HG02885 (cell line): Measurements from ENCODE around the gene KBTBD12.

Experiments
- ATAC-seq: cut with Tn5 transposase; IDR thresholded peaks from one replicate; pipeline ENCODE4 v1.9.1; 2021; ENCODE audit warnings: mild to moderate bottlenecking; ENCODE audit not compliant: unreplicated experiment, poor library complexity

The KBTBD12 gene

DNA sequence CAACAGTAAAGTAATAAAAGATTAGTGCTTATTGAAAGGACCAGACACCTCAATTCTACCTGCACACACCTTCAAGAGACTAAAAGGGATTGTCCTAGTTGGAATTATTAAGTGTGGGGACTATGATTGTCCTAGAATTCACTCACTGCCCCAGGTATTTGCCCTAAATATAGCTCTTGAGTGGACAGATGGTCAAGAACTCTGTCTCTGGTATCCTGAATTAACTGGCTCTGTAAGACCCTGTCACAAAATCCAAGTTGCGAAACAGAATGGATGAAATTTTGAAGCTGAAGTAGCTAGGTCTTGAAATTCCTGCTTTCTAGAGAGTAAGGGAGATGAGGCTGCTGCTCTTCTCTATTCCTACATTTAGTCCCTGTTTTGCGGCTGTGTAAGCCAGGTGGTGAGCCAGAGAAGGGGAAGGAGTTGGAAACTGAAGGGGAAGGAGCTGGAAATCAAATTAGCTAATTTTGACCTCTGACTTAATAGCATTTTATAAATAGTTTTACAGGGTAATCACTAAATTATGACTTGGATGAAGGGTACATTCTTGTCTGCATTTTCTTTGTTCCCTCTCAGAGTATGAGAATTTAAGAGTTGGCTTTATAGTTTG lies 34.5 kb downstream of the KBTBD12 start:
- ATAC-seq: no peak

DNA sequence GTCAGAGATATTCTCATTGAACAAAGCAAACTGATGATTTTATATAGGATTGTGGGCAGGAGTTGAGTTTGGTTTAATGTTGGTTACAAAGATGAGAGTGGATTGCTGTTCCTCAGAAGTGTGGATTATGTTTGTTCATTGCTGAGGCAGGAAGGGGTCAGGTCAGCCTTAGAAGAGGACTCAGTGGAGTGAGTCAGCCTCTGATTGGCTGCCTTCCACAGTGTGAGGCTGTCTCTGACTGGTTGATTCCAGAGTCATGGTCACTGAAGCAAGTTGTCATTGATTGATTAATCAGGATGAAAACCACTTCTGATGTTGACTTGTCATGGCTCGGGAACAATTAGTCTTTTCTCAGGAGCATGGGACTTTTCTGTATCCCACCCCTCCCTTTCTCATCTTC lies 36.2 kb downstream of the KBTBD12 start:
- ATAC-seq: no peak

DNA sequence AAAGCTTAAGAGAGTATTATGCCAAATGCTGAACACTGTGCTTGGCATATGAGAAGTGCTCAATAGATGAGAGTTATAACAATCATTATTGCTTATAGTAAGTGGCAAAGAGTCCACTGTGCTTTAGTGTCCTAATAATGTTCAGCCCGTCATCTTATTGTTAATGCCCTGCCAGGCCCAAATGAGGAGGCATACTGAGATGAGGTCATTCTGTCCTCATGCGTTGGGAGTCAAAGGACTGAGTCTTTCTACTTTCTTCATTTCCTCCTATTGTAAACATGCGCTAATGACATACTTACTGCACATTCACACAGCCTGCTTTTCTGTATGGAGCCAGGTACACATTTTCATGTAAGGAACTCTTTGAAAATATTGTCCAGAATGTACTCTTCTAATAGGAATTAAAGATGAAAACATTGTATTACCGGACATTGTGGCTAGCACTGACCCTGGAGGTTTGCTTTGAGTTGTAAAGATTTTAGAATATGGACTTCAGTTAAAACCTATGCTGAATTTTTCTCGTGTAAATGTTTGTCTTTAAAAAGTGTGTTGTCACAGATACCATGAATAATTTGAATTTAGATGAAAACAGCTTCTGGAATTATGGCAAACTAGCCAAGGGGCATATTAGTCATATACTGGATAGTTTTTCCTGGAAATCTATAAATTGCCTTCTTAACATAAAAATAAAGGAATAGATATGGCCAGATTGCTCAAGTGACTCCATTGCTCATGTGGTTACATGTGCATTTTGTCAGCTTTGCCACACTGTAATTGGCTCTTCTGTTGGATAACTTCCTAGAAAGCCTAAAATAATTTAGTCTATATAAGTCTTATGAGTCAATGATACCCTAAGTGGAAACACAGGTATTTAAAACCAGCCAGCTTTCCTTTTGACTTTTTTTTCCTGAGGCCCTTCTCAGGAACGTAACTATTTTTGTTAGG lies 38.3 kb downstream of the KBTBD12 start:
- ATAC-seq: no peak

DNA sequence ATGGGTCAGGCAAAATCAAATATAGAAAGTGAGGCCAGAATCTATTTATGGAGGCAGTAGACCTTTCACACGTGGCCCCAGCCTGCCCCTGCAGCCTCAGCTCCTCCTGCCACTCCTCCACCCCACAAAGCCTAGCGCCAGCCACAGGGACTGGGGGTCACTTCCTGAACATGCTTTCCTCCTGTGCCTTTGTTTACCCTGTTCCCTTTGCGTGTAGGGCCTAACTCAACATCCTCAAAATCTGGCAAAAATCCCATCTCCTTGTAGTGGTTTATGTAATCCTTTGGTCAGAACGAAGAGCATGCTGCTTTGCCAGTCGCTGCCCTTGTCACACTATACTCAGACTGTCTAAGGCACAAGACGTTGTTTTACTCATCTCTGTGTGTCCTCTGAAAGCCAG lies 39.6 kb downstream of the KBTBD12 start:
- ATAC-seq: no peak

DNA sequence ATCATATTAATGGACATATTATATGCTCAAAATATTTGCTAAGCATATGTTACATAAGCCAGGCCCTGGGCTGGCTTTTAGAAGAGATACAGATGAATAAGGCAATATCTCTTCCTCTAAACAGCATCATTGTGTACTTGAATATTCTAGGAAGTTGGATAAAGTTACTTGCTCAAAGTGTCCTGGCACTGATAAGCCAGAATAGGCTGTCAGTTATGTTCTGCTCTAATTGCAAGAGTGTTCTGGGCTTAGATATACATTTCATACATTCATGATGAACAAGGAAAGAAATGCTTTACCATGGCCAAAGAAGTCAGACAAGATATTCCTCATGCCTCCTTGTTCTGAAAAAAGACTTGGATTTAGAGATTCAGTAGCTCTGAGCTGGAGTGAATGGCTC lies 40.7 kb downstream of the KBTBD12 start:
- no peak for ATAC-seq

- ATAC-seq: no peak
Measured at GRCh38 chr3:127959041-127959440, 44.0 kb downstream of the KBTBD12 start.

DNA sequence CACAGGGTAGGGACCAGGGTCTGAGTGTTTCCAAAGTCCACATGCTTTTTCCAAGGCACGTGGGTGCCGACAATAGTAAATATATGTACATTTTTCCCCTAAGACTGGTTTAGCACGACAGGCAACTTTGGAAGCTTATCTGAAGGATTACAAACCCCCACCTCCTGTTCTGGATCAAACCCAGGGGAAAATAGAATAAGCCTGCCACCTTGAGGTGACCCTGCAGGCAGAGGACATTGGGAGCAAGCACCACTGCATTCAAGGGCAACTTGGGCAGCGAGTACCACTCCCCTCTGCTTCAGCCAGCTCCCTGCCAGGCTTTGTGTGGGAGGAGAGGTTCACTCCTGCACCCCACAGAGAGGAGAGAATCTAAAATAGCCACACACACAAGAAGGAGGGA lies 44.8 kb downstream of the KBTBD12 start:
- ATAC-seq: no peak

DNA sequence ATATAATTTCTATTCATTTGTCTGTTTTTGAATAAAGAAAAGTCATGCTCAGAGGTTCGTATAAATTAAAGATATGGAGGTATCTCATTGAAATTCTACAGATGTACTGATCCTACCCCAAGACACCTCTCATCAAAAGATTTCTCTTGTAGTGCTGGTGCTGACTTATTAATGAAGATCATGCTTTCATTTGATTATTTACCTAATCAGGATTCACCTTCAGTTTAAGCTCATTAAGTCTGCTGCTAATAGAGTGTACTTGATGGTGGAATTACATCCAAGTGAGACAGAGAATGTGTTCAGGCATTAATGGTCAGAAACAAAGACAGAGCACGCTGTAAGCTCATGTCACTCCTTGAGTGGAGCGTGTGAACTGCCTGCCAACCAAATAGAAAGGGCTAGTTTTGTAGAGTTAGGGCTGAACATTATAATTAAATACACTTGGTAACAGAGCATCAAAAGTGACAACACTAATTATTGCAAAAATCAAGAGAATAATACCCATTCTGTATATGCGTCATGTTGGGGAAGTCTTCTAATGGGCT lies 45.5 kb downstream of the KBTBD12 start:
- no peak for ATAC-seq

- no peak for ATAC-seq
Measured at GRCh38 chr3:127961124-127961523, 46.1 kb downstream of the KBTBD12 start.

DNA sequence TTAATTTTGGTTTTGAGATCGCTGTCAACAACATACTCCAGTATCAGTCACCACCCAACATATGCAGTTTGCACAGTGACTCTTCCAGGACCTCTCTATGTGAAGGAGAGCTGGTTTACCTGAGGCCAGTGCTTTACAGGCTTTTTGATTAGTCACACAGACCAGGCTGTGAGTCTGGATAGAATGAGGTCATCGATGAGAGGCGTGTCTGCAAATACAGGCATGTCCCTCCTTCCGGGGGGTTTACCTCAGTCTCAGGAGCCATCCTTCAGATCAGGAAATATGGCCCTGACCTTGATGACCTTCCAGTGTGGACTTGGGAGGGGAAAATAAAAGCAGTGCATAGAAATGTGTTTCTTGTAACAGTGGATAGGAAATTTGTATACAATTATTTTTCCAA lies 46.9 kb downstream of the KBTBD12 start:
- no peak for ATAC-seq

DNA sequence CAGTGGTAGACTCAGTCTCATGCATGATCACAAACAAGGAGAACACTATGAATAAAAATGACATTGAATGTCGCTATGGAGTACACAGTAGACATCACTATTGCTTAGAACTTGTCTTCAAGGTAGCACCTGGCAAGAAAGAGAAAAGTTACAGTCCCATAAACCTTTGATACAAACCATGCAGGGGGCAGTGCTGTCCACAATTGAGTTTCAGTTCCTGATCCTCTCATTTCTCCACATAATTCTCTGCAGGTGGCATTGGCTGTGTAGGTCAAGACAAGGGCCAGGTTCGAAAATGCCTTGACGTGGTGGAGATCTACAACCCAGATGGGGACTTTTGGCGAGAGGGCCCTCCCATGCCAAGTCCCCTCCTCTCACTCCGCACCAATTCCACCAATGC lies 47.9 kb downstream of the KBTBD12 start:
- ATAC-seq: no peak

- no peak for ATAC-seq
Measured at GRCh38 chr3:127964053-127964452, 49.0 kb downstream of the KBTBD12 start.

- no peak for ATAC-seq
Measured at GRCh38 chr3:127964816-127965215, 49.8 kb downstream of the KBTBD12 start.

DNA sequence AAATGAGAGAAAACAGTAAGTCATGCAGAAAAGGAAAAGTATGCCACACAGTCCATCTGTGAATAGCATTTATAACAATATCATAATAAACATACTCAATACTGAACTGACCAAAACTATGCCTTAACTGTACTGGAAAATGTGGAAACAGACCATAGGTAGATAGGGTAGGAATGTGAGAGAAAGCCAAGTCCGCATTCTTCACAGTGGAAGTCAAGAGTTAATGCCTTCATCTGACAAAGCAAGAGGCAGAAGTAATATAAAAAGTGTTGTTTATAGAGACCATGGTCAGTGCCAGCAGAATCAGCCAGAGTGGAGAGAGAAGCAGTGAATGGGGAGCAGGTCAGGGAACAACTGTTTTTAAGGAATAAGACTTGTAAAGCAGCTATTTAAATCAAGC lies 52.3 kb downstream of the KBTBD12 start:
- no peak for ATAC-seq

- peak; percentile 56 for ATAC-seq
Measured at GRCh38 chr3:127970966-127971592, 56.0 kb downstream of the KBTBD12 start.

DNA sequence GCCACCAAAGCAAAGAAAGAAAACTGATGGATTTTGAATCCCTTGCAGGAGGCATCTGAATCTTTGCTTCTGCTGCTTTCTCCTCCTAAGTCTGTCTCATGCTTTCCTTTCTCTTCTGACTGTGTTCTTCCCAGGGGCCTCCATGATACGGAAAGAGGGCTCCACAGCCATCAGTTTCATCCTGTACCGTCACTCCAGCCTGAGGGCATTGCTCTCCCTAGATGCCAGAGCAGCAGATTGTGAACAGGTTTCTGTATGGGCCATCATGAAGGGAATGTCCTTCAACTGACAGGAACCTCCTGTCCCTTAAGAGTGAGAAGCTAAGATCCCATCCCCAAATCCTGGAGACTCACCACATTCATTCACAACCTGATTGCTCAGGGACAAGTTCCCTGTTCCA lies 59.2 kb downstream of the KBTBD12 start:
- ATAC-seq: no peak

GRCh38 chr3:127975153-127976029 lies 60.4 kb downstream of the KBTBD12 start:
- ATAC-seq: no peak

DNA sequence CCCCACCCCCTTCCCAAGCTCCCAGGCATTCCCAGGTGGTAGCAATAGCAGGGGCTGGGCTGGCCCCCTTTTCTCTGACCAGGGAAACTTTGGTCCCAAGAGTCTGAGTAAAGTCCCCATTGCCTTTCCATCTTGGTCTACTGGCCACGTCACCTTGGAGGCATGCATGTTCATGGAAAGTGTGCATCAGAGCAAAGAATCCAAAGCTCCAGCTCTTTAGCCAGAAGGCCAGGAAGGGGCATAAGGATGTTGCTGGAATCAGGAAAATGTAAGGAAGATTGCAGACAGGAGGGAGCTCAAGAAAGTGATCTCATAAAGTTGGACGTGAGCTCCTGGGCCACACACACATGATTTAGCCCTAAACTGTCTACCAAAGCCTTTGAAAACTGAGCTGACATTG lies 63.6 kb downstream of the KBTBD12 start:
- no peak for ATAC-seq

GRCh38 chr3:127979473-127979872 lies 64.4 kb downstream of the KBTBD12 start:
- no peak for ATAC-seq

GRCh38 chr3:127981097-127981496 lies 66.1 kb downstream of the KBTBD12 start:
- ATAC-seq: no peak
